ENCODE data around the gene PYGO1.
A peak's percentile ranks its signal among the peaks of the same experiment; 100 is the strongest.

- 0 out of 4 replicates have a peak, but pooled peaks of 1 of the 2 experiments have one; percentile 4 for TF ChIP-seq RAD21 (IDR thresholded peaks at IDR 0.05 in 1 of 2, conservative IDR thresholded peaks at IDR 0.05 in 1 of 2; ENCODE audit: low read depth in 2 of 2, low read length in 2 of 2)
- no peak for TF ChIP-seq CTCF (IDR thresholded peaks at IDR 0.05; ENCODE audit: control extremely low read depth in 1 of 3, insufficient read depth in 1 of 3, low read depth in 1 of 3, low read length in 3 of 3)
- no peak for TF ChIP-seq EZH2 (IDR thresholded peaks at IDR 0.05; ENCODE audit: low read depth, low read length, severe bottlenecking)
- no peak for TF ChIP-seq EP300 (IDR thresholded peaks at IDR 0.05; ENCODE audit: borderline replicate concordance in 1 of 2, low read depth in 2 of 2, low read length in 2 of 2)
- no peak for TF ChIP-seq BRCA1 (IDR thresholded peaks at IDR 0.05; ENCODE audit: low read depth, low read length)
- no peak for TF ChIP-seq POLR2A (IDR thresholded peaks at IDR 0.05; ENCODE audit: control extremely low read depth in 1 of 2, low read depth in 2 of 2, low read length in 2 of 2)
- TF ChIP-seq CHD2 (IDR thresholded peaks at IDR 0.05; ENCODE audit: low read length), result no peak
- TF ChIP-seq, protein P1, sequence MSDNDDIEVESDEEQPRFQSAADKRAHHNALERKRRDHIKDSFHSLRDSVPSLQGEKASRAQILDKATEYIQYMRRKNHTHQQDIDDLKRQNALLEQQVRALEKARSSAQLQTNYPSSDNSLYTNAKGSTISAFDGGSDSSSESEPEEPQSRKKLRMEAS (IDR thresholded peaks at IDR 0.05), result peak; percentile 63
These were observed at the start of gene PYGO1 for GRCh38 chr15:55588070-55588814.
